Activated CD8-positive, alpha-beta memory T cell treated with anti-CD3 and anti-CD28 coated beads for 1 hour (primary cell): ENCODE measurements around the gene LRRK1.

Experiments used
- DNase-seq, 2 donors: peaks; one replicate each; pipeline ENCODE4 v3.0.0-alpha.2; 2020; ENCODE audit warnings: low read depth in 1 of 2; ENCODE audit errors: extremely low read depth in 1 of 2

Gene LRRK1

GRCh38 chr15:101037090-101037830 lies 118.1 kb downstream of the LRRK1 start:
- DNase-seq: no peak

- no peak for DNase-seq
These were observed 119.3 kb downstream of the LRRK1 start for GRCh38 chr15:101038327-101039003.

GRCh38 chr15:101039461-101039860 lies 120.3 kb downstream of the LRRK1 start:
- DNase-seq: no peak

- DNase-seq: no peak
These were observed 123.2 kb downstream of the LRRK1 start for GRCh38 chr15:101042320-101042719.

- no peak for DNase-seq
These were observed 123.9 kb downstream of the LRRK1 start for GRCh38 chr15:101043011-101043410.

- no peak for DNase-seq
These were observed 124.9 kb downstream of the LRRK1 start for GRCh38 chr15:101043911-101044624.

- no peak for DNase-seq
These were observed 125.6 kb downstream of the LRRK1 start for GRCh38 chr15:101044625-101045235.

GRCh38 chr15:101045236-101045646 lies 126.1 kb downstream of the LRRK1 start:
- DNase-seq: no peak

GRCh38 chr15:101045835-101046691 lies 126.9 kb downstream of the LRRK1 start:
- no peak for DNase-seq

- no peak for DNase-seq
These were observed 127.7 kb downstream of the LRRK1 start for GRCh38 chr15:101046826-101047225.

GRCh38 chr15:101047301-101047781 lies 128.2 kb downstream of the LRRK1 start:
- DNase-seq: no peak

GRCh38 chr15:101048176-101048575 lies 129.0 kb downstream of the LRRK1 start:
- no peak for DNase-seq

- no peak for DNase-seq
These were observed 129.4 kb downstream of the LRRK1 start for GRCh38 chr15:101048581-101049030.

- no peak for DNase-seq
These were observed 130.1 kb downstream of the LRRK1 start for GRCh38 chr15:101049282-101049681.

GRCh38 chr15:101049856-101050622 lies 130.9 kb downstream of the LRRK1 start:
- no peak for DNase-seq

- DNase-seq: no peak
These were observed 131.6 kb downstream of the LRRK1 start for GRCh38 chr15:101050623-101051290.

GRCh38 chr15:101051291-101052030 lies 132.3 kb downstream of the LRRK1 start:
- no peak for DNase-seq

- no peak for DNase-seq
These were observed 133.0 kb downstream of the LRRK1 start for GRCh38 chr15:101052031-101052620.
